GM12891 (cell line): ENCODE data around the gene TELO2.

Experiments used
- PAX5 ChIP-seq: IDR thresholded peaks from 2 replicates; pipeline ENCODE4 v1.6.1; 2011; ENCODE audit warnings: low read length, moderate library complexity, mild to moderate bottlenecking; ENCODE audit not compliant: insufficient read depth, severe bottlenecking
- POLR2A ChIP-seq: IDR thresholded peaks from 2 replicates; pipeline ENCODE4 v1.6.1; 2011; ENCODE audit warnings: low read depth, low read length, control low read depth
- POLR2AphosphoS5 ChIP-seq: IDR thresholded peaks from 2 replicates; pipeline ENCODE4 v1.6.1; 2011; ENCODE audit warnings: low read depth, low read length, control low read depth
- POU2F2 ChIP-seq: IDR thresholded peaks from 2 replicates; pipeline ENCODE4 v1.6.1; 2011; ENCODE audit warnings: low read depth, mild to moderate bottlenecking, control low read depth, low read length, moderate library complexity
- SPI1 ChIP-seq: IDR thresholded peaks from 2 replicates; pipeline ENCODE4 v1.6.1; 2011; ENCODE audit warnings: low read depth, low read length, control low read depth
- TAF1 ChIP-seq: IDR thresholded peaks from 2 replicates; pipeline ENCODE4 v1.6.1; 2011; ENCODE audit warnings: low read depth, low read length, control low read depth

DNA sequence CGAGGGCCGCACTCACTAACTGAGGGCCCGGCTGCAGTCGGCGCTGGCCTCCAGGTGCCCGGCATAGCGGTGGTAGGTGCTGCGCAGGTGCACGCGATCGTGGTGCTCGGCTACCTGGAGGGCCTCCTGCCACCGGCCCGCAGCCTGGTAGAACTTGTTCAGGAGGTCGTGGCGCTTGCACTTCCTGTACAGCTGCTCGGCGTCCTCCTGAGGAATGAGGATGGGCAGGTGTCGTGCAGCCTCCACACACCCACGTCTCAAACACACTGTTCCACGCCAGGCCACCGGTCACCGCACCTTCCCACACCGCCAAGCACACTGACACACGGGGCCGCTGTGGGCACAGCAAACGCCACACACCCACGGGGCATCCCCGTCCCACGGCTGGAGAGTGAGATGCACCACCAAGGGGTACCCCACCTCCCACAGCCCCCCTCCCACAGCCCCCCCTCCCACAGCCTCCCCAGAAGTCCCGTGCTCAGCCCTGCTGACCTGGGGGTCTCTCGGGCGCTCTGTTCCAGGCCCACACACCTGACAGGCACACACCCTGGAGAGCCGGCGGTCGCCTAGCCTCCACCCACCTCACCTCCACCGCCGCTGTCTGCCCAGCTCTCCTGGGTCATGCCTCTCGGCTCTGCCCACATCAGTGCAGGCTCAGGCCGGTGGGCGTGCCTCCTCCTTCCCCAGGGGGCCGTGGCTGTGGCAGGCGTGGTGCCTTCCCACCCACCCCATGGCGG, 32.9 kb downstream of the TELO2 start:
- TF ChIP-seq POLR2A (no peak), POLR2AphosphoS5 (no peak), TAF1 (no peak), POU2F2 (no peak), SPI1 (no peak), PAX5 (no peak)
